RWPE2 (cell line): ENCODE data around the gene TMEM253.

Experiments used
- ATAC-seq: fragments of 200-7000 bp; cut with Tn5 transposase; 3 replicates; pipeline ENCODE4 v1.9.1; 2021; ENCODE audit warnings: low read depth
- DNase-seq: peaks from one replicate; pipeline ENCODE4 v3.0.0-alpha.2; 2020; ENCODE audit warnings: low spot score
- H3K27ac ChIP-seq: fragments of 450-650 bp; 2 replicates; pipeline ENCODE4 v1.5.1; 2017; ENCODE audit warnings: mild to moderate bottlenecking; ENCODE audit not compliant: poor library complexity, severe bottlenecking
- H3K27me3 ChIP-seq: fragments of 250-450 bp; sonication (Bioruptor Pico); 2 replicates; pipeline ENCODE4 v1.5.1; 2021; ENCODE audit warnings: mild to moderate bottlenecking, moderate library complexity; ENCODE audit not compliant: insufficient read depth, poor library complexity, severe bottlenecking
- H3K36me3 ChIP-seq: fragments of 250-450 bp; sonication (Bioruptor Pico); 2 replicates; pipeline ENCODE4 v1.5.1; 2020; ENCODE audit warnings: low read depth, mild to moderate bottlenecking, moderate library complexity
- H3K4me1 ChIP-seq: fragments of 250-450 bp; sonication (Bioruptor Pico); 2 replicates; pipeline ENCODE4 v1.5.1; 2021; ENCODE audit warnings: mild to moderate bottlenecking, moderate library complexity; ENCODE audit not compliant: insufficient read depth, poor library complexity, severe bottlenecking
- H3K4me3 ChIP-seq: fragments of 250-450 bp; sonication (Bioruptor Pico); 2 replicates; pipeline ENCODE4 v1.5.1; 2021; ENCODE audit warnings: mild to moderate bottlenecking, moderate library complexity; ENCODE audit not compliant: severe bottlenecking
- H3K9me3 ChIP-seq: fragments of 250-450 bp; sonication (Bioruptor Pico); 2 replicates; pipeline ENCODE4 v1.5.1; 2021; ENCODE audit warnings: mild to moderate bottlenecking, moderate library complexity; ENCODE audit not compliant: severe bottlenecking
- CTCF ChIP-seq: fragments of 450-650 bp; IDR thresholded peaks from one replicate; pipeline ENCODE4 v1.5.1; 2017; ENCODE audit warnings: mild to moderate bottlenecking, moderate library complexity; ENCODE audit not compliant: poor library complexity, severe bottlenecking

TMEM253 gene

DNA sequence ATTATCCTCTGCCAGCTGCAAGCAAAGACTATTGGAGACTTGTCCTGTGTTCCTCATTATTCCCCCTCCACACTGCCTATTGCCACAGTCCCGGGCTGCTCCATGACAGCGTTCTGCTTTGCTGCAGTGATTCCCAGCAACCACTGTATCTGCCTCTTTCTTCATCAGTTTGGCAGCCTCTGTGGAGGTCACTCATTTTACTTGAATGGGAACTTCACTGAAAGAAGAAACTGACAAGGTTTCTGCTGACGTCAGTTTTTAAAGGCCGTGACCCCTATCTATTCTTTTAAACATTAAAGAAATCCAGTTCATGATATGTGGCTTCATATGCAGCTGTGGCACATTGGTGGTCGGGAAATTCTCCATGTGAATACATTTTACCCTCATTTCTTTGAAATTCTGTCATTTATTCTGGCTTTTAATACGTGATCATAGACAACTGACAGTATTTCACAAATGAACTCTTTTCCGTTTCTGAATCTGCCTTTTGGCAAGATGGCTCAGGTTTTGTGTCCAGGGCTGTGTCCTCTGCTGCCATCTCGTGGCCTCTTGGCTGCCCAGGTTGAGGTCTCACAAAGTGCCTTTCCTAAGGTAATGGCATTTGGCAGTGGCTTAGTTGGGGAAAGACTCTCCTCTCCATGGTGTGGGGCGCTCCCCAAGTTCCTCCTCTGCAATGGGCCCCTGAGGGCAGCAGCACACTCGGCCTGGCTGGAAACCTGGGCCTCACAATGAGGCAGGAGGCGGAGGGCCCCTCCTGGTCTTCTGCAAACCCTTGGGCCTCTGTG is 5.8 kb downstream of the TMEM253 start:
- H3K27ac ChIP-seq: peak overlapping the region; percentile 82
- peak; percentile 99 for TF ChIP-seq CTCF
- DNase-seq: peak; percentile 78
- no peaks in the 10 kb centered on the region for H3K9me3 ChIP-seq
- H3K4me1 ChIP-seq: peaks cover 35% of the 10 kb centered on the region
- H3K36me3 ChIP-seq: no peaks in the 10 kb centered on the region
- no peak overlapping the region for H3K4me3 ChIP-seq
- H3K27me3 ChIP-seq: no peaks in the 10 kb centered on the region
- ATAC-seq: peak; percentile 28

DNA sequence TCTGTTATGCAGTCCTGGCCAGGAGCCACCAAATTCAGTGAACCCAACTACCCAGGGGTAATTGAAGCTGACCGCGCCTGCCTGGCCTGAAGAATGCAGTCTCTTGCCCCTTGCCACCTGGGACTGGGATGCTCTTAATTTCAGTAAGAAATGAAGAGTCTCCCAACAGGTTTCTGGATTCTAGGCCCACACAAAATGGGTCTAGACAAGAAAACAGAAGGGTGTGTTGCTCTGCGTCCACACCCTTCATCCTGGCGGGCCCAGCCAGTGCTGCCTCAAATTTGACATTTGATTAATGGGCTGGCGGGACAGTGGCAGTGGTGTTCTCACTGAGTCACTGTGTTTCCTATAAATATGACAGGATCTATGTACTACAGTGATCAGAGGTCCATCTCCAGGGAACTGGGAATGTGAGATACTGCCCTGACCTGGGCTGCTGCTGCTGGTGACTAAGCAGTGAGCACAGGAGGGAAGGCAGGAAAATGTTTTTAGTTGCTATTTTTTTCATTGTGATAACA is 6.5 kb downstream of the TMEM253 start:
- peaks cover 29% of the 10 kb centered on the region for H3K4me1 ChIP-seq

DNA sequence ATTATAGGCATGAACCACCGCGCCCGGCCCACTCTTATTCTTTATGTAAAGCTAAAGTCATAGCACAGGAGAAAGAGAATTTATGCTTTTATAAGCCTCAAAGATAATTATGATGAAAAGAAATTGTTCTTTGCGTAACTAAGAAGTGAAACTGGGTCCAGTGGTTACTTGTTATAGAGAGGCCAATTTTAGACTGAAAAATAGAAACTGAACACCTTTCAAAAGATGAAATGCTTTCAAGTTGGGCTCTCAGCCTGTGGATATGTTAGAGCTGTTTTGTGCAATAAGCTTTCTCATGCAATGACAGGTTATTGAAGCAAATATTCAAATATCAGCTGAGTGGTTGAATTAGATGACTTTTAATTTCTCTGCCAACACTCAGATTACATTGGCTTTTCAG is 7.9 kb downstream of the TMEM253 start:
- Histone ChIP-seq H3K36me3 (no peaks in the 10 kb centered on the region), H3K27ac (no peak overlapping the region), H3K4me1 (peaks cover 22% of the 10 kb centered on the region), H3K27me3 (no peaks in the 10 kb centered on the region), H3K9me3 (no peaks in the 10 kb centered on the region), H3K4me3 (no peak overlapping the region)
- TF ChIP-seq CTCF: no peak
- DNase-seq: no peak
- ATAC-seq: no peak

More for the DNA sequence above, 6.5 kb downstream of the TMEM253 start:
- ATAC-seq: no peak; the same call in 2 of the 3 replicates
- DNase-seq: no peak
- no peaks in the 10 kb centered on the region for H3K27me3 ChIP-seq
- H3K9me3 ChIP-seq: no peaks in the 10 kb centered on the region
- peak overlapping the region; percentile 82 for H3K27ac ChIP-seq
- no peak for TF ChIP-seq CTCF
- H3K36me3 ChIP-seq: no peaks in the 10 kb centered on the region
- no peak overlapping the region for H3K4me3 ChIP-seq

- Histone ChIP-seq H3K36me3 (no peaks in the 10 kb centered on the region), H3K4me3 (no peak overlapping the region), H3K27me3 (no peaks in the 10 kb centered on the region), H3K4me1 (peaks cover 22% of the 10 kb centered on the region), H3K27ac (no peak overlapping the region), H3K9me3 (no peaks in the 10 kb centered on the region)
- no peak for TF ChIP-seq CTCF
- no peak for ATAC-seq
- no peak for DNase-seq
These were observed 8.7 kb downstream of the TMEM253 start for GRCh38 chr14:21109377-21110138.
